Measurements from ENCODE around the gene DSTN.

The DSTN gene

GRCh38 chr20:17569616-17570346 is at the start of gene DSTN:
TSS of gene DSTN (plus strand) at chr20:17570075. CDS start at chr20:17570209, 134 bp downstream.
- TF ChIP-seq CTCF (IDR thresholded peaks at IDR 0.05; ENCODE audit: low read length, missing control alignments): no peak
- DNase-seq (ENCODE audit: low read depth): peak; percentile 96
- peak within 1 kb of the TSS; percentile 68 for H3K4me3 ChIP-seq (replicated peaks; ENCODE audit: low read depth, low read length)

GRCh38 chr20:17520583-17520982 is 49.3 kb upstream of the DSTN start:
- no peak overlapping the region for H3K4me3 ChIP-seq (replicated peaks; ENCODE audit: low read depth, low read length)

DNA sequence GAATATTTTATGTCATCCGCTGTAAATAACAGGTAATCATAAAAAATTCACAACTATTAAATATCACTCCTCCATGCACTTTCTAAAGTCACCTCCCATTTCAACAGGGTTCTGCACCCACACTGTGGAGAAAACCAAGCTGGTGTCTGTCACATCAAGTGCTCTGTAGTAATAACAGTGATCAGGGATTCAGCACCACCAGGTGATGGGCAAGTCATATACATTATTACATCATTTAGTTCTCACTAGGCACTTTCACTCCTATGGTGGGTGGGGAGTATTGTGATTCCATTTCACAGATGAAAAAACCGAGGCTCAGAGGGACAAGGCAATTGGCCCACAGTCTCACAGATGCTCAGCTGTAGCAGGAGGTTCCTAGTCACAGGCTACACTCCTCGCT is 47.3 kb upstream of the DSTN start:
- no peak overlapping the region for H3K4me3 ChIP-seq (replicated peaks; ENCODE audit: low read depth, low read length)
- no peak for TF ChIP-seq CTCF (IDR thresholded peaks at IDR 0.05; ENCODE audit: low read length, missing control alignments)
- DNase-seq (ENCODE audit: low read depth): no peak

More at GRCh38 chr20:17520583-17520982, 49.3 kb upstream of the DSTN start:
- DNase-seq (ENCODE audit: low read depth): peak; percentile 39
- no peak for TF ChIP-seq CTCF (IDR thresholded peaks at IDR 0.05; ENCODE audit: low read length, missing control alignments)

- DNase-seq (ENCODE audit: low read depth): no peak
- TF ChIP-seq CTCF (IDR thresholded peaks at IDR 0.05; ENCODE audit: low read length, missing control alignments): no peak
- no peak overlapping the region for H3K4me3 ChIP-seq (replicated peaks; ENCODE audit: low read depth, low read length)
Observed at GRCh38 chr20:17523326-17523725, 46.5 kb upstream of the DSTN start.

DNA sequence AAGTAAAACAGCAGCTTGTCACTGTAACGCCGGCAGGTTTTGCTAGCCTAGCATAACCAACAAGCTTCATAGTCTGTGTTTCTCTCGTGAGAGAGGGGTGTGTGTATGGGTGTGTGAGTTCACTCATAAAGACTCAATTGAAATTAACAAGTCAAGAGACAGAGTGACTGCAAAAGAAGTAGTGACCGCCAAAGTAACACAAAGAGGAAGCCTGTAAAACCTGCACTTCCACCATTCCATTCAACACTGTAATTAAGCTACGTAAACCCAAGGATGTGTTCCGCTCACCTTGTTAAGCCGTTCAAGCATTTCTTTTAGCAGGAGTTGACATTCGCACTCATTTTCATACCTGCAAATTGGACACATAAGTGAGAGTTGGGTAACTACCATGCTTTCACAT is 45.3 kb upstream of the DSTN start:
- TF ChIP-seq CTCF (IDR thresholded peaks at IDR 0.05; ENCODE audit: low read length, missing control alignments): no peak
- H3K4me3 ChIP-seq (replicated peaks; ENCODE audit: low read depth, low read length): no peak overlapping the region

DNA sequence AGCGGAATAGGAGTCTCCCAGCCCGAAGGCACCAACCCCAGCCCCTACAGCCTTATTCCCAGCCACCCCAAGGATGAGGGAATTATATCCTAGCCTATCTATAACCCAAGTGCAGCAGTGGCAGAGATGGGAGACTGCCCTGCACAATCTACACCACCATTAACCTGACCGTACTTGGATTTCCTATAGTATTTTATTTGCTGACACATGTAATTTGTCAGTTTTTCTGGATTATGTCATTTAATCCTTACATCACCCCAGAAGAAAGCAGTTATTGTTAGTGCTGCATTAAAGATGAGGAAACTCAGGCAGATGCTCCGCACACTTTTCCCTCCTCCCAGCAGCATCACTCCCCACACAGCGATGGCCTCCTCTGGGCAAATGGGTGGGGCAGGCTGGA is 44.7 kb upstream of the DSTN start:
- no peak overlapping the region for H3K4me3 ChIP-seq (replicated peaks; ENCODE audit: low read depth, low read length)
- TF ChIP-seq CTCF (IDR thresholded peaks at IDR 0.05; ENCODE audit: low read length, missing control alignments): no peak
- DNase-seq (ENCODE audit: low read depth): no peak

More for the DNA sequence above, 45.3 kb upstream of the DSTN start:
- DNase-seq (ENCODE audit: low read depth): no peak

GRCh38 chr20:17525650-17526049 is 44.2 kb upstream of the DSTN start:
- H3K4me3 ChIP-seq (replicated peaks; ENCODE audit: low read depth, low read length): no peak overlapping the region
- no peak for TF ChIP-seq CTCF (IDR thresholded peaks at IDR 0.05; ENCODE audit: low read length, missing control alignments)
- DNase-seq (ENCODE audit: low read depth): peak; percentile 45
